K562 (cell line): ENCODE results near the gene RETN. TPM values are rescaled to one million over a fixed set of nuclear protein-coding genes. Genes with fewer than 3 reads are reported as not detected.

Experiments
- ARID1B ChIP-seq: fragments of 450-650 bp; IDR thresholded peaks from 2 replicates; pipeline ENCODE4 v1.6.1; 2016; ENCODE audit warnings: antibody characterized with exemption, mild to moderate bottlenecking, inconsistent platforms
- C11orf30 ChIP-seq: fragments of 450-650 bp; IDR thresholded peaks from 2 replicates; pipeline ENCODE4 v1.6.1; 2016; ENCODE audit warnings: low read depth, mild to moderate bottlenecking
- CEBPG ChIP-seq, 3 experiments: fragments of 200-800 bp in 1 of 3; sonication (Bioruptor generic) in 1 of 3; sonication (generic) in 1 of 3; formaldehyde crosslinking in 1 of 3; IDR thresholded peaks in 2 of 3; conservative IDR thresholded peaks in 1 of 3; 2 replicates each; pipeline versions ENCODE4 v1.6.1 to v1.8.0; 2016 to 2022; ENCODE audit warnings: missing compliant biosample characterization in 2 of 3, missing genetic modification characterization in 2 of 3, mild to moderate bottlenecking in 1 of 3, missing genetic modification reagents in 1 of 3
- CTBP1 ChIP-seq: fragments of 450-650 bp; IDR thresholded peaks from 2 replicates; pipeline ENCODE4 v1.6.1; 2016; ENCODE audit warnings: borderline replicate concordance
- DDX20 ChIP-seq: fragments of 450-650 bp; IDR thresholded peaks from 2 replicates; pipeline ENCODE4 v1.6.1; 2016; ENCODE audit warnings: missing genetic modification characterization, low read depth, mild to moderate bottlenecking, missing compliant biosample characterization, moderate library complexity
- ELF4 ChIP-seq: fragments of 450-650 bp; formaldehyde crosslinking; IDR thresholded peaks from 2 replicates; pipeline ENCODE4 v1.4.0; 2022; ENCODE audit warnings: missing genetic modification characterization
- FUS ChIP-seq: fragments of 200-400 bp; formaldehyde crosslinking; optimal IDR thresholded peaks from 2 replicates; pipeline ENCODE3; 2017; ENCODE audit warnings: low read depth, low read length
- JUN ChIP-seq, 2 experiments: sonication (generic) in 1 of 2; formaldehyde crosslinking in 1 of 2; IDR thresholded peaks; 2 replicates each; pipeline versions ENCODE4 v1.6.1 to v1.8.0; 2012 to 2022; ENCODE audit warnings: borderline replicate concordance in 2 of 2, mild to moderate bottlenecking in 2 of 2, improper control_type of control experiment in 1 of 2, low read depth in 1 of 2, low read length in 1 of 2, missing genetic modification reagents in 1 of 2
- KLF1 ChIP-seq: fragments of 450-650 bp; IDR thresholded peaks from 2 replicates; pipeline ENCODE4 v1.6.1; 2016; ENCODE audit warnings: missing genetic modification characterization, missing compliant biosample characterization
- KLF13 ChIP-seq: fragments of 450-650 bp; IDR thresholded peaks from 2 replicates; pipeline ENCODE4 v1.6.1; 2016; ENCODE audit warnings: missing genetic modification characterization, low read depth, mild to moderate bottlenecking, missing compliant biosample characterization, moderate library complexity, borderline replicate concordance
- MECOM ChIP-seq: fragments of 250-450 bp; sonication (Bioruptor Pico); IDR thresholded peaks from 2 replicates; pipeline ENCODE4 v1.8.0; 2022; ENCODE audit warnings: inconsistent platforms
- NFIC ChIP-seq: fragments of 450-650 bp; IDR thresholded peaks from 2 replicates; pipeline ENCODE4 v1.6.1; 2017; ENCODE audit warnings: mild to moderate bottlenecking, inconsistent platforms
- RCOR1 ChIP-seq, 2 experiments: IDR thresholded peaks; 2 replicates each; pipeline ENCODE4 v1.6.1; 2012; ENCODE audit warnings: low read depth in 2 of 2, low read length in 2 of 2, borderline replicate concordance in 1 of 2, improper control_type of control experiment in 1 of 2
- SMAD1 ChIP-seq: fragments of 150-350 bp; IDR thresholded peaks from 2 replicates; pipeline ENCODE4 v1.6.1; 2014; ENCODE audit warnings: low read length, low read depth; ENCODE audit not compliant: partially characterized antibody
- SMAD4 ChIP-seq: fragments of 250-450 bp; sonication (Bioruptor Pico); conservative IDR thresholded peaks from 2 replicates; pipeline ENCODE4 v1.8.0; 2021; ENCODE audit warnings: inconsistent platforms, mild to moderate bottlenecking, moderate library complexity
- SPI1 ChIP-seq: IDR thresholded peaks from 2 replicates; pipeline ENCODE4 v1.6.1; 2011; ENCODE audit warnings: low read depth, low read length, control low read depth, borderline replicate concordance
- TRIM24 ChIP-seq, 2 experiments: fragments of 450-650 bp; IDR thresholded peaks; 2 replicates each; pipeline ENCODE4 v1.6.1; 2016
- ZNF316 ChIP-seq: fragments of 450-650 bp; IDR thresholded peaks from 2 replicates; pipeline ENCODE4 v1.6.1; 2016
- ZNF408 ChIP-seq: fragments of 250-450 bp; sonication (Bioruptor Pico); IDR thresholded peaks from 2 replicates; pipeline ENCODE4 v1.4.0; 2020; ENCODE audit warnings: low read depth, mild to moderate bottlenecking, moderate library complexity
- ZNF507 ChIP-seq: conservative IDR thresholded peaks from 2 replicates; pipeline ENCODE4 v1.6.1; 2017; ENCODE audit warnings: missing genetic modification characterization, missing compliant biosample characterization
- ZNF696 ChIP-seq: fragments of 250-450 bp; sonication (Bioruptor Pico); conservative IDR thresholded peaks from 2 replicates; pipeline ENCODE4 v1.4.0; 2020; ENCODE audit warnings: mild to moderate bottlenecking, moderate library complexity
- polyA plus RNA-seq, 8 experiments: library from polyadenylated mRNA; depleted of rRNA in 4 of 8; stranded (reverse) in 5 of 8; unstranded in 3 of 8; fragments of >200 nt; fragmentation: Nextera tagmentation in 2 of 8; fragmentation: Illumina TruSeq in 1 of 8; extraction: Ambion mirVana in 2 of 8; extraction: Trizol in 1 of 8; gene quantifications; 2 replicates each; pipeline versions ENCODE4 v1.2.1 to v1.2.3, GENCODE V29; 2011 to 2014; ENCODE audit warnings: inconsistent platforms in 1 of 8, missing spikeins in 1 of 8
- total RNA-seq, 7 experiments: library from RNA; depleted of rRNA in 6 of 7; stranded (reverse); fragments of >200 nt in 6 of 7; fragmentation: Illumina TruSeq in 2 of 7; extraction: Trizol in 2 of 7; gene quantifications; 2 replicates each; pipeline versions ENCODE4 v1.2.1 to v1.2.3, GENCODE V29; 2011 to 2021; ENCODE audit warnings: low replicate concordance in 1 of 7
- TF ChIP-seq, protein P1 (sequence below): fragments of 450-650 bp; formaldehyde crosslinking; IDR thresholded peaks from 2 replicates; pipeline ENCODE4 v1.4.0; 2020; ENCODE audit warnings: mild to moderate bottlenecking
- TF ChIP-seq, protein P2 (sequence below): fragments of 250-450 bp; sonication (Bioruptor Pico); IDR thresholded peaks from 2 replicates; pipeline ENCODE4 v1.8.0; 2022; ENCODE audit warnings: inconsistent platforms
- TF ChIP-seq, protein P3 (sequence below): IDR thresholded peaks from 3 replicates; pipeline ENCODE4 v1.6.1; 2011; ENCODE audit warnings: borderline replicate concordance, mild to moderate bottlenecking; ENCODE audit not compliant: insufficient read length, insufficient read depth

The RETN gene
- total and polyA plus RNA-seq, 9 of the 15 experiments (the other 6 are each of a cell fraction or from before 2014, with no cell fraction given) = not detected

DNA sequence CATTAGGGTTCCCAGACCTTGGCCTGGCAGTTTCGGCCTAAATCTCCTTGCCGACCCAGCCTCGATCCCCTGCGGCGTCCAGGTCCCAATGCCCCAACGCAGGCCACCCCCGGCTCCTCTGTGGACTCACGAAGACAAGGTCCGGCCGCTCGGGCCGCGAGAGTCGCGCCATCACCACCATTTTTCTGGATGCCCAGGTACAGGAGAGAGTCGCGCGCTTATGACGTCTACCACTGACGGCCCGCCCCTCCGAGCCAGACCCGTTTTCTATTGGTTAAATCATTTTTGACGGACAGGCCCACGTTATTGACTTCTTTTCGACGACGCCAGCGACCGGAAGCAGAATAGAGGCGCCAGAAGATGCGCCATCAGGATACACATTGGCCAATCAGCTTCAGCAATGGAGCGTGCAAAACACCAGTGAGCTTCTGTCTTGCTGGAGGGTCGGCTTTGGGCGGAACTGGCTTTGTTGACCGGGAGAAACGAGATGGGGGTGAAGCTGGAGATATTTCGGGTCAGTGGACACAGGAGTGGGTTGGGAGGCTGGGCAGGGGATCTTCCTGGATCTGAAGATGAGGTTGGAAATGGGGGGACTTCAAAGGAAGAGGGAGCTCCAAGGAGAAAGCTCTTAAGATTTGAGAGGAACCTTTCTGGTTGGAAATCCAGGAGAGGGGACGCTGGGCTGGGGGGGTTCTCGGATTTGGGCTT lies 39.3 kb upstream of the RETN start, which contains the start of the genes PET100 and XAB2 (continued):
- no peak for TF ChIP-seq ZNF507 (tag)
- TF ChIP-seq CTBP1 = peak; percentile 27; the same call in 1 of the 2 replicates
- TF ChIP-seq KLF13 (tag) = no peak
- TF ChIP-seq MECOM = no peak
- peak; percentile 84 for TF ChIP-seq KLF1 (tag)
- no peak for TF ChIP-seq CEBPG (CRISPR knock-in tag; IDR thresholded peaks at IDR 0.05)
- TF ChIP-seq CEBPG (tag; conservative IDR thresholded peaks at IDR 0.05 in 1 of 2, IDR thresholded peaks at IDR 0.05 in 1 of 2) = peak in 1 of 2 experiments; percentile 75; a peak in 1 of 4 replicates
- TF ChIP-seq JUN (IDR thresholded peaks at IDR 0.05; ENCODE audit: borderline replicate concordance, low read depth, low read length) = 0 out of 2 replicates have a peak, but pooled peaks have one; percentile 67
- TF ChIP-seq JUN (CRISPR knock-in tag; IDR thresholded peaks at IDR 0.05; ENCODE audit: borderline replicate concordance) = no peak
- no peak for TF ChIP-seq SMAD4
- TF ChIP-seq SMAD1 = peak; percentile 25
- TF ChIP-seq, protein P1, sequence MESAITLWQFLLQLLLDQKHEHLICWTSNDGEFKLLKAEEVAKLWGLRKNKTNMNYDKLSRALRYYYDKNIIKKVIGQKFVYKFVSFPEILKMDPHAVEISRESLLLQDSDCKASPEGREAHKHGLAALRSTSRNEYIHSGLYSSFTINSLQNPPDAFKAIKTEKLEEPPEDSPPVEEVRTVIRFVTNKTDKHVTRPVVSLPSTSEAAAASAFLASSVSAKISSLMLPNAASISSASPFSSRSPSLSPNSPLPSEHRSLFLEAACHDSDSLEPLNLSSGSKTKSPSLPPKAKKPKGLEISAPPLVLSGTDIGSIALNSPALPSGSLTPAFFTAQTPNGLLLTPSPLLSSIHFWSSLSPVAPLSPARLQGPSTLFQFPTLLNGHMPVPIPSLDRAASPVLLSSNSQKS = no peak
- no peak for TF ChIP-seq NFIC
- TF ChIP-seq ZNF696 = no peak
- no peak for TF ChIP-seq DDX20 (tag)
- TF ChIP-seq FUS = no peak
- peak; percentile 100 for TF ChIP-seq C11orf30
- peak; percentile 71; the same call in 1 of the 2 replicates for TF ChIP-seq SPI1
- no peak for TF ChIP-seq ZNF316
- peak; percentile 66 for TF ChIP-seq ELF4 (CRISPR knock-in tag)
- TF ChIP-seq RCOR1 (IDR thresholded peaks at IDR 0.05; ENCODE audit: borderline replicate concordance in 1 of 2, low read depth in 2 of 2, low read length in 2 of 2) = peak in 1 of 2 experiments; percentile 32; a peak in 1 of 4 replicates
- no peak for TF ChIP-seq TRIM24 (IDR thresholded peaks at IDR 0.05)
- TF ChIP-seq ZNF408 (CRISPR knock-in tag) = no peak
- TF ChIP-seq, protein P2, sequence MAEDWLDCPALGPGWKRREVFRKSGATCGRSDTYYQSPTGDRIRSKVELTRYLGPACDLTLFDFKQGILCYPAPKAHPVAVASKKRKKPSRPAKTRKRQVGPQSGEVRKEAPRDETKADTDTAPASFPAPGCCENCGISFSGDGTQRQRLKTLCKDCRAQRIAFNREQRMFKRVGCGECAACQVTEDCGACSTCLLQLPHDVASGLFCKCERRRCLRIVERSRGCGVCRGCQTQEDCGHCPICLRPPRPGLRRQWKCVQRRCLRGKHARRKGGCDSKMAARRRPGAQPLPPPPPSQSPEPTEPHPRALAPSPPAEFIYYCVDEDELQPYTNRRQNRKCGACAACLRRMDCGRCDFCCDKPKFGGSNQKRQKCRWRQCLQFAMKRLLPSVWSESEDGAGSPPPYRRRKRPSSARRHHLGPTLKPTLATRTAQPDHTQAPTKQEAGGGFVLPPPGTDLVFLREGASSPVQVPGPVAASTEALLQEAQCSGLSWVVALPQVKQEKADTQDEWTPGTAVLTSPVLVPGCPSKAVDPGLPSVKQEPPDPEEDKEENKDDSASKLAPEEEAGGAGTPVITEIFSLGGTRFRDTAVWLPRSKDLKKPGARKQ (CRISPR knock-in tag) = no peak
- no peak for TF ChIP-seq ARID1B
- TF ChIP-seq, protein P3, sequence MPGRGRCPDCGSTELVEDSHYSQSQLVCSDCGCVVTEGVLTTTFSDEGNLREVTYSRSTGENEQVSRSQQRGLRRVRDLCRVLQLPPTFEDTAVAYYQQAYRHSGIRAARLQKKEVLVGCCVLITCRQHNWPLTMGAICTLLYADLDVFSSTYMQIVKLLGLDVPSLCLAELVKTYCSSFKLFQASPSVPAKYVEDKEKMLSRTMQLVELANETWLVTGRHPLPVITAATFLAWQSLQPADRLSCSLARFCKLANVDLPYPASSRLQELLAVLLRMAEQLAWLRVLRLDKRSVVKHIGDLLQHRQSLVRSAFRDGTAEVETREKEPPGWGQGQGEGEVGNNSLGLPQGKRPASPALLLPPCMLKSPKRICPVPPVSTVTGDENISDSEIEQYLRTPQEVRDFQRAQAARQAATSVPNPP = no peak
